ENCODE data around the gene MTCL1. TPM values are rescaled to one million over a fixed set of nuclear protein-coding genes. Genes with fewer than 3 reads are reported as not detected.

The MTCL1 gene
- total RNA-seq, 1 donor from 2014 or later: 57.3 TPM

- no peak for DNase-seq (ENCODE audit: low spot score)
These were observed 17.0 kb upstream of the MTCL1 start for GRCh38 chr18:8688216-8688800.

- no peak for DNase-seq (ENCODE audit: low spot score)
These were observed 16.5 kb upstream of the MTCL1 start for GRCh38 chr18:8688816-8689215.

DNA sequence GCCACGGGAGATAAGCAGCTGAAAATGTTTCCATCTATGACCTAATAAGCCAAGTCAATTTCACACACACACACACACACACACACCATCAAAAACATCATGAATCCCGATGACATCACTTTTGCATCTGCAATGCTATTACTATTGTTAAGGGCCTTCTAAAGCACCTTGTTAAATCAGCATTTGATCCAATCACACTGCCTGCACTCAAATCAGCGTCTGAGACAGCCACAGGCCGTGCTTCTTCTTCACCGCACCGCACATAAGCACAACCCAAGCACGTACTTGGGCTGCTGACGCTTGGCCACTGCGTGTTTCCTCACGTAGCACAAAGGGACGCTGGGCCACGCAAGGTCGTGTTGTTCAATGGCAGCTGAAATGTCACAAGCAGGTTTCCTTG, 15.8 kb upstream of the MTCL1 start:
- no peak for DNase-seq (ENCODE audit: low spot score)

- no peak for DNase-seq (ENCODE audit: low spot score)
These were observed 10.5 kb upstream of the MTCL1 start for GRCh38 chr18:8694891-8695290.

- DNase-seq (ENCODE audit: low spot score): no peak
These were observed 9.3 kb upstream of the MTCL1 start for GRCh38 chr18:8695932-8696517.

DNA sequence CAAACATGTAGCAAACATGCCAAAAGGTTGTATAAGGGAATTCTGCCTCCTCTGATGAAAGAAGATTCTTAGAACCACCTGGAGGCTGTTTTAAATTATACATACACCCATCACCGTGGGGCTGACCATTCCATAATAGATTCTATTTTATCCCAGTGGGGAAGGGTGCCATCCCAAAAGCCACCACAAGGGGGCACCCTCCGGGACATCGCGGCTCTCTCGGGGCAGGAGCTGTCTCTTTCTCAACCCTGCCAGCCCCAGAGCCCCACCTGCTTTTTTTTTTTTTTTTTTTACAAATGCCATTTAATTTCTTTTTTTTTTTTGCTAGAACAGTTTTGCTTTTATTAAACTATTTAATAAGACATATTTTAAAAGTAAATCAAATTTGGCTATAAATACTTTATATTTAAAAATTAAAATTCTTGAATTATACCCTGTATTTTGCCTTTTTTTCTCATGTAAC, 8.6 kb upstream of the MTCL1 start:
- DNase-seq (ENCODE audit: low spot score): peak; percentile 56

GRCh38 chr18:8699126-8699525, 6.2 kb upstream of the MTCL1 start:
- DNase-seq (ENCODE audit: low spot score): no peak

- peak; percentile 58 for DNase-seq (ENCODE audit: low spot score)
These were observed 5.4 kb upstream of the MTCL1 start for GRCh38 chr18:8699948-8700347.

- peak; percentile 93 for DNase-seq (ENCODE audit: low spot score)
These were observed 3.7 kb upstream of the MTCL1 start for GRCh38 chr18:8701546-8702118.

DNA sequence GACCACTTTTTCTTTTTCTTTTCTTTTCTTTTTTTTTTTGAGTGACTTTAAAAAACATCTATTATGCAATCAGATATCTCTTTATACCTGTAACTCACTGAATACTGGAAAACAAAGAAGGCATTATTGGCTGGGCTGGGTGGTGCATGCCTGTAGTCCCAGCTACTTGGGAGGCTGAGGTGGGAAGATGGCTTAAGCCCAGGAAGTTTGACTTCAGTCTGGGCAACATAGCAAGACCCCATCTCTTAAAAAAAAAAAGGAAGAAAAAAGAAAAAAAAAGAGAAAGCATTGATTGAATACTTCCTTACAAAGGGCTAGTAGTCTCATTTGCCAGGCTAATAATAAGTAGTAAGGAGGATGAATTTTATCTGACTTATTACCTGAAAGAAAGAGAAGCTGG, 2.7 kb upstream of the MTCL1 start:
- DNase-seq (ENCODE audit: low spot score): no peak

DNA sequence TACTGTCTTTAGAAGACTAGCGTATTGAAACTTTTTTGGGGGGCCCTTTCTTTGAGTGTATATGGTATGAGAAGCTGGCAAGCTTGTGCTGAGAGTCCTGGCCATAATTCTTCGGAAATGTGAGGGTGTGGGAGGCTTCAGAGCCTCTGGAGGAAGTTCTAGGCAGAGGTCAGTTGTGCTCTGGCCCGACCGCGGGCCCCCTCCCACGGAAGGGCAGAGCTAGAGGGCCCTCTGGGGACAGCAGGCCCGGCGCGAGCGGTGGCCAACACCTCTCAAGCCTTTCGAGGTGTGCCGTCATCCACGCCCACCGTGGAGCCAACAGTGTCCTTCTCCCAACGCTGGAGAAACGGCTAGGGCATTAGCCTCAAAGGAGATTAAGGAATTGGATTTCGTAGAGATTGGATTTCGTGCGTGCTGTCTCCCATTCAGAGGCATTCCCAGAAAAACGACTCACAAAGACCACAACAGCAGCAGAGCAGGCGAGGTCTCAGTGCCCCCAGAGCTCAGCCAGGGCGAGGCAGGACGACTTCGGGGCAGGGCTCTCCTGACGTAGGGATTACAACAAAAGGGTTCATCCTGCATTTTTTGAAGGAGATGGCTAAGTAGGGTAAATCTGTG, 2.2 kb upstream of the MTCL1 start:
- DNase-seq (ENCODE audit: low spot score): peak; percentile 54

GRCh38 chr18:8703781-8704301, 1.5 kb upstream of the MTCL1 start:
- no peak for DNase-seq (ENCODE audit: low spot score)

GRCh38 chr18:8704361-8705237, 757 bp upstream of the MTCL1 start:
- DNase-seq (ENCODE audit: low spot score): peak; percentile 93

DNA sequence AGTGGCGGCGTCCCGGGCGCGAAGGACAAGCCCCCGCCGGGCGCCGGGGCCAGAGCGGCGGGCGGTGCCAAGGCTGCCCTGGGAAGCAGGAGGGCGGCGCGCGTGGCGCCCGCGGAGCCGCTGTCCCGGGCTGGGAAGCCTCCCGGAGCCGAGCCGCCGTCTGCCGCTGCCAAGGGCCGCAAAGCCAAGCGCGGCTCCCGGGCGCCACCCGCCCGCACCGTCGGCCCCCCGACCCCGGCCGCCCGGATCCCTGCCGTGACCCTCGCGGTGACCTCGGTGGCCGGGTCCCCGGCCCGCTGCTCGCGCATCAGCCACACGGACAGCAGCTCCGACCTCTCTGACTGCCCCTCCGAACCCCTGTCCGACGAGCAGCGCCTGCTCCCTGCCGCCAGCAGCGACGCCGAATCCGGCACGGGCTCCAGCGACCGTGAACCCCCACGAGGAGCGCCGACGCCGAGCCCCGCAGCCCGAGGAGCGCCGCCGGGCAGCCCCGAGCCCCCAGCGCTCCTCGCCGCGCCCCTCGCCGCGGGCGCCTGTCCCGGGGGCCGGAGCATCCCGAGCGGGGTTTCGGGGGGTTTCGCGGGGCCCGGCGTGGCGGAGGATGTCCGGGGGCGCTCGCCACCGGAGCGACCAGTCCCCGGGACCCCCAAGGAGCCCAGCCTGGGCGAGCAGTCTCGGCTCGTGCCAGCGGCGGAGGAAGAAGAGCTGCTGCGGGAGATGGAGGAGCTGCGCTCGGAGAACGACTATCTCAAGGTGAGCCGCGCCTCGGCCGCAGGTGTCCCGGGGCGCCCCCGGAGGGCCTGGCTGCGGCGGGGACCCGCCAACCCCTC, 820 bp downstream of the MTCL1 start:
- DNase-seq (ENCODE audit: low spot score): no peak

GRCh38 chr18:8706791-8707555, 1.6 kb downstream of the MTCL1 start:
- DNase-seq (ENCODE audit: low spot score): peak; percentile 65

- no peak for DNase-seq (ENCODE audit: low spot score)
These were observed 2.4 kb downstream of the MTCL1 start for GRCh38 chr18:8707556-8708300.

- DNase-seq (ENCODE audit: low spot score): no peak
These were observed 3.3 kb downstream of the MTCL1 start for GRCh38 chr18:8708670-8709069.

DNA sequence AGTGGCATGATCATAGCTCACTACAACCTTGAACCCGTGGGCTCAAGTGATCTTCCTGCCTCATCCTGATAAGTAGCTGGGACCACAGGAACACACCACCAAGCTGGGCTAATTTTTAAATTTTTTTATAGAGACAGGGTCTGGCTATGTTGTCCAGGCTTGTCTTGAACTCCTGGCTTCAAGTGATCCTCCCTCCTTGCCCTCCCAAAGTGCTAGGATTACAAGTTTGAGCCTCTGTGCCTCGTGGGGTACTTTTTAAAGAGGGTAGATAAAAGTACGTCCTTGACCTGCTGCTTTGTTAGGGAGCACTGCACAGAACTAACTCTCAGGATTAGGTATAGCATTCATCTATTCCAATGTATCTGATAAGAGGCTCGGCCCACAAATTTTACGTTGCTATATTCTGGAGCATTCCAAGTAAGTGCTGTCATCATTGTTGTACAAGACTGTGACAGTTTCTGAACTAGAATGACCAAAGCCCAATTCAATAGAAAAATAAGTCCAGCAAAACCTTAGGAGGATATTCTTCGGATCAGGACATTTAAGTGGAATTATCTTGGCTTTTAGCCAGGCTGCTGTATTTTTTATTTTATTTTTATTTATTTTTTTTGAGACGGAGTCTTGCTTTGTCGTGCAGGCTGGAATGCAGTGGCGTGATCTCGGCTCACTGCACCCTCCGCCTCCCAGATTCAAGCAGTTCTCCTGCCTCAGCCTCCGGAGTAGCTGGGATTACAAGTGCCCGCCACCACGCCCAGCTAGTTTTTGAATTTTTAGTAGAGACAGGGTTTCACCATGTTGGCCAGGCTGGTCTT, 4.1 kb downstream of the MTCL1 start:
- no peak for DNase-seq (ENCODE audit: low spot score)

Data from umbilical cord (tissue), 2 donors.